NCI-H460 (cell line): ENCODE measurements around the gene FAN1. TPM values are rescaled to one million over a fixed set of nuclear protein-coding genes. Genes with fewer than 3 reads are reported as not detected.
A peak's percentile ranks its signal among the peaks of the same experiment; 100 is the strongest.

ENCODE experiments used
- DNase-seq: peaks from one replicate; pipeline ENCODE4 v3.0.0-alpha.2; 2016; ENCODE audit warnings: low read depth; ENCODE audit errors: extremely low read depth
- total RNA-seq: library from RNA; depleted of rRNA; stranded (reverse); fragments of >200 nt; shearing (Covaris generic); gene quantifications from 2 replicates; pipeline ENCODE4 v1.2.3, GENCODE V29; 2014

The FAN1 gene
- total RNA-seq, 1 experiment from 2014 or later, result 16.3 TPM

- DNase-seq, result no peak
Observed at GRCh38 chr15:30919877-30920550, 16.3 kb downstream of the FAN1 start.

DNA sequence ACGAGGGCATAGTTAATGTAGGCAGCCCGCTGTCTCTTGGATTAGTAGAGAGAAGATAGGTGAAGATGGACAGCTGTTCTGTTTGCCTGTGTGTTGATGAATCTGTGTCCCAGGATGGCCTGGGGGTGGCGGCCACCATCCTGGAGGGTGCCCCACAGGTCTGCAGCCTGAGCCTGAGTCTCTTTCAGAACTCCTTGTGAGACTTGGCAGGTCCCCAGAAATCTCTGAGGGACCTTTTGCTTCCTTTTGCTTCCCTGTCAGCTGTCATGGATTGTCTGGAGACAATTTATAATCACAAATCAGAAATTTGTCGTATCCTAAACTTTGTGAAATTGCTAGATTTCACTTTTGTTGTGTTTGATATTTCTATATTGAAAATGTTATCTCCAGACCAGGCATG lies 17.4 kb downstream of the FAN1 start:
- DNase-seq, result no peak

GRCh38 chr15:30921781-30922479 lies 18.2 kb downstream of the FAN1 start:
- DNase-seq, result no peak

DNA sequence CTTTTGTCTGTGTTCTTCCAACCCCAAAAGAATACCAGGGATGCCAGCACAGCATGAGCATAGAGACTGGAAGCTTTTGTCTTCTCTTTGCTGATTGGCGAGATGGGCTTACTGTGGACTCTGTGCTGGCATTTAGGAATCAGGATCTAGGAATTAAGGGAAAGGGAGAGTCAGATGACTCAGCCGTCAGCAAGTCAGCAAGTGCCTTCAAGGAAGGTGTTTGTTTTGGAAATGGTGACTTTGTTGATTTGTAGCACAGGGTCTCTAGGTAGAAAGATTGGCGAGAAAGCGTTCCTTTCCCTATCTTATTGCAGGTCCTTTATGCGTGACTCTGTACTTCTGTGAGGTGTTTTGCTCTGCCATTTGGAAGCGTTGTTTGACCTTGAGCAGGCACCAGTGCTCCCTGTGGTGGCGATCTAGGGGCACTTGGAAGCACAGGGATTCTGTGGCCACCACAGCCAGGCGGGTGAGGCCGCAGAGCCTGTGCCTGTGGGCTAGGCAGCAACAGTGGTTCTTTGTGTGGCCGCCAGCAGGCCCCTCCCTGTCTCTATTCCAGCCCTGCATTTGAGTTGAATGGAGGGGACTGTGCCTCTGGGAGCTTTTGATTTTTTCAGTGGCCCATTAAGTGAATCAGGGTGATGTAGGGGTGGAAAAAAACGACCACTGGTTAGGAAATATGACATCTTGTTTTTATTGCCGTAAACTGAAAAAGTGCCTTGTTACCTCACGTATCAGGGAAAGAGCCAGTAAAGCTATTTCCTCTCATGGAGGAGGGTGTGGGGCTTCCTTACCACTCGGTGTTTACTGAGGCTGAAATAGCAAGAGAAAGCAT lies 19.0 kb downstream of the FAN1 start:
- DNase-seq, result no peak

- DNase-seq, result no peak
Observed at GRCh38 chr15:30923429-30923828, 19.7 kb downstream of the FAN1 start.

GRCh38 chr15:30924353-30924752 lies 20.6 kb downstream of the FAN1 start:
- DNase-seq, result no peak

DNA sequence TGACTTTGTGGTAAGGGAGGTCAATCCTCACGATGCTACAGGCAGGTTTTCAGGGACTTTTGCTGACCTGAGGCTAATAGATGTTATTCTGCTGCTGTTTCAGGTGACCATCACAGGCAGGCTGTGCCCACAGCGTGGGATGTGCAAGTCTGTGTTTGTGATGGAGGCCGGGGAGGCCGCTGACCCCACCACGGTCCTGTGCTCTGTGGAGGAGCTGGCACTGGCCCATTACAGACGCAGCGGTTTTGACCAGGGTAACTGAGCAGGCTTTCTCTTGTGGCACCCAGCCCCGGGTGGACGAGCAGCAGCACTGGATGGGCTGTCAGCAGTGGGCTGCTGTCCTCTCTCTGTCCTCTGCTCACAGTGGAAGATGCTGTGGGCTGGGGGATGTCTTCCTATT lies 22.0 kb downstream of the FAN1 start:
- no peak for DNase-seq

DNA sequence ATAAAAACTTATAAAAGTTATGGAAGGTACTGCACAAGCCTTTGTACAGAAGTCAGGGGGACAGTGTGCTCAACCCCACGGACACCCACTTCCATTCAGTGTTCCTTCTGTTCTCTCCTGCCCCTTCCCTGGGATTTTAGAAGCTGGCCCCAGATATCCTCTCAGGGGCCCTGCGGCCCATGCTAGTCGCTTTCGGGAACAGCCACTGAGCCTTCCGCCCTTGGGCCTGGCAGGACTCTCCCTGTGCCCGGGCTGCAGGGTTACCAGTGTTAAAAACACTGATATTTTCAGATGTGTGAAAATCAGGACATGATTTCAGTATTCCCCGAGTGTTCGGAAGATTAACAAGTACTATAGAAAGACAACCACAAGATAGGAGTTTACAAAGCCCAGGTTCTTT lies 22.4 kb downstream of the FAN1 start:
- DNase-seq, result no peak

DNA sequence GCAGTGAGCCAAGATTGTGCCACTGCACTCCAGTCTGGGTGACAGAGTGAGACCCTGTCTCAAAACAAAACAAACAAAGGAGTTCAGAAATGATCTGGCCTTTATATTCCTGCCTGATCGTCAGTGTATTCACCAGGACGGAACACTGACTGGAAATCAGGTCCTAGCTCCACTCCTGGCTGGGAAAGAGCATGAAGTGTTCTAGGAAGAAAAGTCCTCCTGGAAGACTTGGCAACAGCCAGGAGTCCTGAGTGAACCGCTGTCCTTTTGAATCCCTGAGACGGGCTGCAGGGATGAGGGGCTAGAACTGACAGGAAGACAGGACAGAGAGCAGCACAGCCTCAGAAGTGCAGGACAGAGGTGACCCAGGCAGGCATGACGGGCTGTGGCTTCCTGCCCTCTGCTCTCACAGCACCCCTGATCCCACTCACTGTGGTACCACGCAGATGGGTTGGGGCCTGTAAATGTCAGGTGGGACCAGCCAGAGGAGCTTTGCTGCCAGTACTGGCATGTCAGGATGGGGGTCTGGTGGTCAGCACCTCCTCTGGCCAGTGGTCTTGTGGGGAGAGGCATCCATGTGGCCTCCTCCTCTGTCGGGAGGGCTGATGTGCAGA lies 23.5 kb downstream of the FAN1 start:
- no peak for DNase-seq

- DNase-seq, result no peak
Observed at GRCh38 chr15:30928076-30928475, 24.4 kb downstream of the FAN1 start.

- no peak for DNase-seq
Observed at GRCh38 chr15:30929064-30929669, 25.5 kb downstream of the FAN1 start.

DNA sequence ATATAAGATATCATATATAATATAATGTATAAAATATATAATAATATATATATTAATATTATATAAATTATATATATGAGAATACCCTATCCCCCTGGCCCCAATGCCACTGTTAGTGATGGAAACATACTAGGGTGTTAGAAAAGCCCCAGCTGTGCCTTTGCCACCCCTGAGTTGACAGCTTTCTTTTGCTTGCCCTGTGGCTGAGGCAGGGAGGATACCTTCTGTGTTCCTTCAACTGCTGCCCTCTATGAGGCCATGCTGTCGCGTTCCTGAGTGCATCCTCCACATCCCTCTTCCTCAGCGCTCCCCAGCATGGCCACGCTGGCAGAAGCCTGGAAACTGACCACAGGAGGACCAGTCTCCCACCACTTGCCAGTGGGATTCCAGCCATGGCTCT lies 26.3 kb downstream of the FAN1 start:
- no peak for DNase-seq

DNA sequence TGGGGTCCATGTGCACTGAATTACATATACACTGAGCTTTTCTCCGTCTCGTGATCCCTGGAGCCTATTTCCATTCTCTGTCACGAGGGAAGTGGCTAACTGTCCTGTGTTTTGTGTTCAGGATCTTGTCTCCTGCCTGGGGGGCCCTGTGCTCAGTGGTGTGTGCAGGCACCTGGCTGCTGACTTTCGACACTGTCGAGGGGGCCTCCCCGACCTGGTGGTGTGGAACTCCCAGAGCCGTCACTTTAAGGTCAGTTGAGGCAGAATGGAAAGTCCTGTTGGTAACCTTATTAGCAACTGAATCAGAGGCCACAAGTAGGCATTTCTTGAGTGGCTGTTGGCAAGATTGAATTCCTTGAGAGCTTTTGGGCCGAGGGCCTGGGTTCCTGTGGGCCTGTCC lies 26.7 kb downstream of the FAN1 start:
- DNase-seq, result no peak

DNA sequence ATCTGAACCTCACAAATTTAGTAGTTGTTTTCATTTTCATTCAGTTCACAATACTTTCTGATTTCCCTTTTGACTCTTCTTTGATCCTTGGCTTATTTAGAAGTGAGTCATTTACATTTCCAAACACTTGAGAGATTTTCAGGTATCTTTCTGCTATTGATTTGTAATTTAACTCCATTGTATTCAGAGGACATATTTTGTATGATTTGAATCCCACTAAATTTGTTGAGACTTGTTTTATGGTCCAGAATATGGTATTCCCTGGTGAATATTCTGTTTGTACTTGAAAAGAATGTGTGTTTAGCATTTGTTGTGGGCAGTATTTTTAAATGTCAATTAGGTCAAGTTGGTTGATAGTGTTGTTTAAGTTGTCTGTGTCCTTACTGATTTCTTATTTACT lies 29.6 kb downstream of the FAN1 start:
- no peak for DNase-seq

GRCh38 chr15:30939161-30939560 lies 35.4 kb downstream of the FAN1 start:
- DNase-seq, result no peak

DNA sequence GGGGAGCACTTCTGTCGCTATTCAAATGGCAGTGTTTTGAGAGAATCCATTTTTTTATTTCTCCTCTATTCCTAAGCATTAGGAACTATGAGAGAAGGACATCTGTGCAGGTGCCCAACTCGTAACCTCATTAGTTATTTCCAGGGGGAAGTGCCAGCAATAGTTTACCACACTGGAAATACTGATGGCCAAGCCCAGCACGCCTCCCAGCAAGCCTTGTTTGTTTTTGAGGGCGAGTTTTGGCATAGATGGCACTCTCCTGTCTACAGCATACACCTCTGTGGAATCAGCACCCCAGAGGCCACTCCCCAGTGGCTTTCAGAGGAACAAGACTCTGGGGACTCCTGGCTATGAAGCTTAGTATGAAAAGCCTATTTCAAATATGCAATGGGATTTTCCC lies 36.6 kb downstream of the FAN1 start:
- no peak for DNase-seq

- no peak for DNase-seq
Observed at GRCh38 chr15:30941520-30941919, 37.8 kb downstream of the FAN1 start.

DNA sequence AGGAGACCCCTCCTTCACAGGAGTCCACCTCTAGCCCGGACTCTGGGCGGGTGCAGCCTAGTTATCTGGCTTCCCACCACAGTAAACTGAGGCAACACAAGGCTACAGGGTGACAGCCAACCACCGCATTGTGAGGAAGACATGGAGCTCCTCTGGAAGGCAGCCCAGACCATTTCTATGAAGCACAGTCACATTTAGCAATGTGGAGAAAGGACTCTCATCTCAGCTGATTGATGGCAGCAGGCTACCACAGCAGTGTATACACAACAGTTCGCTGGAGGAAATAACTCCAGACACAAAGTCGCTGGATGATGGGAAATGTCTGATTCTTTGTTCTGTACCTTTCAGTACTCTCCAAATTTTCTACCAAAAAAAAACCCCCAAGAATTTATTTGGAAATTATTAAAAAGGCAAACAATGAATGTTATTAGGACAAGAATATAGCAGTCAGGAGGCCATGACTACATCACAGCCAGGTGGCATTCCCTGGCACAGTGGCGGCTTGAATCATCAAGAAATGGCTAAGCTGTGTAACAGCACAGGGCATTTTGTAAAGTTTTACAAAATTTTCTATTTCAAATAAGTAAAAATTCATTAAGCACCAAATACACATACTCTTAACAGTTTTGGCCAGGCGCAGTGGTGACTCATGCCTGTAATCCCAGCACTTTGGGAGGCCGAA lies 40.1 kb downstream of the FAN1 start:
- no peak for DNase-seq

DNA sequence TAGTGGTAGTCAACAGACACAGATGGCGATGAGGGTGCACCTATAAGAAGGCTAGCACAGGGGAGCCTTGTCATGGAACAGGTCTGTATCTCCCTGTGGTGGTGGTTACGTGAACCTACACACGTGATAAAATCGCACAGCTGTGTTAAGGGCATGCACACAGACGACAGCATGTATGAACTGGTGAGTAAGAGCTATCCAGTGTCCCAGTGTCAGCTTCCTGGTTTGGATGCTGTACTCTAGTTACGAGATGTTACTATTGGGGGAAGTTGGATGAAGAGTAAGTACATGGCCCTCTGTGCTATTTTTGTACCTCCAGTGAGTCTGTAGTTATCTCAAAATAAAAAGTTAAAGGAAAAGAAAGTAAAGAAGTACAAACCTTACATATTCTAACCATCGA lies 49.5 kb downstream of the FAN1 start:
- no peak for DNase-seq

- DNase-seq, result peak; percentile 53
Observed at GRCh38 chr15:30953731-30954378, 50.1 kb downstream of the FAN1 start.
